GM21390 (cell line): ENCODE results near the gene MARF1.
"Not testable (repeated sequence)": the region's sequence is repeated elsewhere in the genome, so short reads cannot be mapped to it uniquely, and the experiment has no call there.

Source experiments
- ATAC-seq: cut with Tn5 transposase; IDR thresholded peaks from one replicate; pipeline ENCODE4 v1.9.1; 2021; ENCODE audit not compliant: unreplicated experiment

Gene MARF1

DNA sequence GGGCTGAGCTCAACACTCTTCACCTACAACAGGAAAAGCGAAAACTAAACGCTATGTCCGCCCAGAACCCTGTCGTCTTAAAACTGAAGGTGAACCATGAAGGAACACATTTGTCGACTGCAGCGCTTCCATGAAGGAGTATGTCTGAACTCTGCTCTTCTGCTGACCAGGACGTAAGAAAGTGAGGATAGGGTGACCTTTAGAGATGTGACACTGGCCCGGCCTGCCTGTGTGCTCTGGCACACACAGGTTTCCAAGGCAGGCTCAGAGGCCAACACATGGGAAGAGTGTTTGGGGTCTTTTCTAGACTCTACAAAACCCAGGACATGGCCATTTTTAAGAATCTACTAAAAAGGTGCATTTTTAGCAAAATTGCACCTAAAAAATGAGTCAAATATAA lies 21.1 kb downstream of the MARF1 start:
- ATAC-seq: no peak

DNA sequence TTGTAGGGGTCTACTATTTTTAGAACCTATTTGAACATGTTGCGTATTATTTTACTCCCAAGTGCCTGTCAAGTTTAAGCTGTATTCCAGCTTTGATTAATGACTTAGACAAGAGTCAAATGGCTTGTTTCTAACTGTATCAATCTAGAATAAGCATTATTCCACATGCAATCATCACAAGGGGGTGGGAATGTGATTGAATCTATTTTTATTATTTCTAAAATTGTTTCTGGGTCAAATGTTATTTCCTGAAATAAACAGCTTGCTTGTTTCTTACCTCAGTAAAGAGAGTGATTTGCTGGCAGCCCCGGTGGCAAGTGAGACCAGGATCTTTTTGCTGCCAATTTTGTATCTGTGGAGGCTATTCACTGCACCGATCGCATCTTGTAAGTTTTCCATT lies 21.5 kb downstream of the MARF1 start:
- ATAC-seq: no peak

DNA sequence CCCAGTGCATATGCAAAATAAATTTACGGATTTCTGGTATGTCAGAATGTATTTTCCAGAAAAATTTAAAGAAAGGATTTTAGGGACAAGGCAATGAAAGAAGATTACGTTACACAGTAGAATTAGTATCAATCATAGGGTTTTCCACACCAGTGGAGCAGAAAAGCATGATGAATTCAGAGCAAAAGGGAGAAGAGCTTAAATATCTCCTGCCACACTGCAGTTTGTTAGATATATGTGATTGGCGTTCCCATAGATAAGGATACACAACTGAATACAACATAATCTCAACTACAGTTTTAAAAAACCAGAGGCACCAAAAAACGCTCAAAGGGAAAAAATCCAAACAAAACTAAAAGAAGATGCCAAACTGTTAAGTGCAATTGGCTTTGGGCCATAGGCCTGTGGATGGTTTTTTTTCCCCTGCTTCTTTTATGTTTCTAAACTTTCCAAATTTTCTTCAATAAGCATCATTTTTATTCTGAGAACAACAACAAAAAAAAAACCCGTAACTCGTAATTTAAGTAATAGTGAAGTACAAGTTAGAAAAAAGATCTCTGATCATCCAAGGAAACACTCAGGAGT lies 22.3 kb downstream of the MARF1 start:
- no peak for ATAC-seq

DNA sequence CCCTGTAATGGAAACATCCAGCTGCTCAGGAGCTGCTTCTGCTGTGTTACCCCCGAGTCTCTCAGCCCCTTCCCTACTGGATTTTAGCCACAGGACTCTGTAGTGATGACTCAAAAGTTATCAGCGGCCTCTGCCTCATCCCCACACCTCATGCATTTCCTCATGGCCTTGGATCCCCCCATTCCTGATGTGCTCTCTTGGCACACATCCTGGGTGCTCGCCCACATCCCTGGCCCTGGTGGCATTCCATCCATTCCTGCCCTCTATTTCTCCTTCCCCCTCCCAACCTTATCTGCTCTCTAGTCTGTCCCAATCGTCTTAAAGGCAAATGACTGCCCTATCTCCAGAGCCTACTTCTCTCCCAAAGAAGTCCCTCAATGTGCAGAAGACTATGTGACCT lies 24.6 kb downstream of the MARF1 start:
- no peak for ATAC-seq

DNA sequence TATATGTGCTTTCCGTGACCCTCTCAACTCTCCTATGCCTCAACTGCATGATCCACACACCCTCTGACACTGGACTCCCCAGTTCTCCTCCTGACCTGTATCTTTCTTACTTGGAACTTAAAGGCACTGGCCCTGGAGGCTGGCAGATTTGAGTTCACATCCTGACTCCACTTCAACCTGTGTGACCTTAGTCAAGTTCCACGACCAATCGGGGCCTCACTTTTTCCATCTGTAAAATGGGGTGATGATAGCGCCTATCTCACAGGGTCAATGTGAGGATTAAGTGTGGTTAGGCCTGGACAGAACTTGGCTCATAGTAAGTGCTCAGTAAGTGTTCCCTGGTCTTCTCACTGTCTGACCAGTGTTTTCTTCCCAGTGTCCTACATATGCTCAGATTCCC lies 25.1 kb downstream of the MARF1 start:
- no peak for ATAC-seq

DNA sequence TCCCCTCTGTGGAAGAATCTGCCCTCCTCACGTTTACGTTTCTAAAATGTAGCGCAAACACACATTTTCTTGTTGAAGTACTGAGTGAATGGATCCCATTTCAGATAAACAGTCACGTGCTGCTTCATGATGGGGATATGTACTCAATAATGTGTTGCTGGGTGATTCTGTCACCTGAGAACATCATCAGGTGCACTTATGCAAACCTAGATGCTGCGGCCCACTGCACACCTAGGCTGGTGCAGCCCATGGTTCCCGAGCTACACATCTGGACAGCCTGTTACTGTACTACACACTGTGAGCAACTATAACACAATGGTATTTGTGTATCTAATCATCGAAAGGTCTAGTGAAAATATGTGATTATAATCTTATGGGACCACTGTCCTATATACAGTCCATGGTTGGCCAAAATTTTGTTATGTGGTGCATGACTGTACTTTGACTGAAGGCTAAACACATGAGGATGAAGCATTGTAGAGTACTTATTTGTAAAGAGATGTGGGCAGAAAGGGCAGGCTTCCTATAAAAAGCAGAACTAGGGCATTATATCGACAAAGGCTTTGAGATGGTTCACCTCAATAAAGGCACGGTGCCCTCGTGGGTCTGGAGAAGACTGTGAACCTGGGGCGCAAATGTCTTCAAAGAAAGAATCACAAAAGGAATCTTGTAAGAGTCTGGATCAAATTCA lies 26.3 kb downstream of the MARF1 start:
- ATAC-seq: no peak

DNA sequence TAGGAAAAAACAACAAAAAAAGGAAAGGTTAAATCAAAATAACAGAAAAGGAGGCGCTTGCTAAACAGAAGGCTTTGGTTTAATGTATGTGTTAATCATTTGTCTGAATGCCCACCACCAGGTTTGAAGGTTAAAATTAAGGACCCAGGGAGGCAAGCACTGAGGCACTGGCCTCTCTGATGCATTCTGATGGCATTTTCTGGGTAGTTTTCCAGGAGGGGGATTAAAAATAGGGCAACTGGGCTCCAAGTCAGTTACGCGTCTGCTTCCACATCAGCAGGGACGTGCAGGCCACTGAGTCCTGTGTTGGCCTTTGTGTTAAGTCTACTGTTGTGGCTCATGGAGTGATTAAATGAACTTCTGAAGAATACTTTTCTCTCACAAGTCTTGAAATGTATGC lies 26.9 kb downstream of the MARF1 start:
- ATAC-seq: no peak

DNA sequence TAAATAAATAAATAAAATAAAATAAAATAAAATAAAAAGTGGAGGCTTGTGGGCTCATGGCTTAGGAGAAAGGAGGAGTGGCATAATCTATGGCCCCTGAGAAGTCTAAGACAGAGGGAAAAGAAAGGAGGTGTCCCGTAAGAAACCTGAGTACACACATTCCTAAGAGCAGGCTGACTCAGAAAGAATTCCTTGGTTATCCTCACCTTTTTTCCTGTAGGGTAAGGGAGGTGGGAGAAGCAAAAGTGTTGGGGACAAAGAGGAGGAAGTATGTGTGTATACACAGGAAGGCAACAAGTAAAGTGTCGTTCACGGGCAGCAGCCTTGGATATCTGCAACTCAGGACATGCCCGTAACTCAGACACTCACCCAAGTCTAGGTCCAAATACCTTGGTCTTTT lies 29.3 kb downstream of the MARF1 start:
- no peak for ATAC-seq

DNA sequence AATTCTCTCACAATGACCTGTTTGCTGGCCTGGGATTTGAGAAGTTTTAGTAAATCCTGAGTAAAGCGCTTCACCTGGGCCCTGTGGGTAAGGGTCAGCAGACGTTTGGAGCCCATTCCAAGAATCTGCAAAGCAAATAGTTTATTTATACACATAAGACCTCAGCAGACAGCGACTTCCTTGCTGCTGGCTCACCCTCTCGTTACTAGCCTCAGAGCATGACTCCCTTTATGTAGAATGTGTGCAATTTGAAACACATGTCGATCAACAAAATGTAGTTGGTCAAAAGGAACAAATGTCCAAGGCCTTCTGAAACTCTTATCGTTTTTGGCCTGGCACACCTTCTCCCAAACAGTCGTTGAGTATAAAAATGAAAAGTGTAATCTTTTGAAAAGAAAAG lies 31.3 kb downstream of the MARF1 start:
- no peak for ATAC-seq

DNA sequence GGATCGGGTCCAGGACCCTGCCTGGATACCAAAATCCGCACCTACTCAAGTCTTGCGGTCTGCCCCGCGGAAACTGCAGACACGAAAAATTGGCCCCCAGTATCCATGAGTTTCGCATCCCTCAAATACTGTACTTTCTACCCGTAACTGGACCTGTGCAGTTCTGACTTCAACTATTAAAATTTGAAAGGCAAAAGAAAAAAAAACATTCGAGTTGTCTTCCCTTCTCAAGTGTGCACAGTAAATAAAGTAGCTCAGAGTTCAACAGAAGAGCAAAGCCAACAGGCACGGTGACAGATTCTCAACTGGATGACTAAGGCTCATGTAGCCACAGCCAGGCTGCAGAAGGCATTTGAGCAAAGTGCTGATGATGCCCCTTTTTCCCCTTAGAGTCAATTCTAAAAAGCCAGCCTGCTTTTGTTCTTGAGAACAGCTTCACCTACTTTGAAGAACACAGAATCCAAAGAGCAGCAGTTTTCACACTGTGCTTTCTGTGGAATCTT lies 32.5 kb downstream of the MARF1 start:
- no peak for ATAC-seq

DNA sequence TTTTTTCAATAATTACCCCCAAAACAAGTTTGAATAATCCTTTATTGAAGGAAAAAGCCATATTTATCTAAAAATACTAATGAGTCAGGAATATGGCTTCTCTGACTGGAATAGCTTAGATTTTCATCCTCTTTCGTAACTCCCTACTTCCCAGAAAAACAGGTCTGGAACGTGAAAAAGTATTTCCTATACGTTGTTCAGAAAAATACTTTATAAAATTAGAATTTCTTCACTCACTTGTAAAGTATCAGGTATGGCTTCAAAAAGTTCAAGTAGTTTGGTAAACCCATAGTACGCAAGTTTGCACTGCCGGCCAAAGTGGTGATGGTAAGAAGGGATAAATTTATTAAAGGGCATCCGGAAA lies 33.7 kb downstream of the MARF1 start:
- no peak for ATAC-seq

DNA sequence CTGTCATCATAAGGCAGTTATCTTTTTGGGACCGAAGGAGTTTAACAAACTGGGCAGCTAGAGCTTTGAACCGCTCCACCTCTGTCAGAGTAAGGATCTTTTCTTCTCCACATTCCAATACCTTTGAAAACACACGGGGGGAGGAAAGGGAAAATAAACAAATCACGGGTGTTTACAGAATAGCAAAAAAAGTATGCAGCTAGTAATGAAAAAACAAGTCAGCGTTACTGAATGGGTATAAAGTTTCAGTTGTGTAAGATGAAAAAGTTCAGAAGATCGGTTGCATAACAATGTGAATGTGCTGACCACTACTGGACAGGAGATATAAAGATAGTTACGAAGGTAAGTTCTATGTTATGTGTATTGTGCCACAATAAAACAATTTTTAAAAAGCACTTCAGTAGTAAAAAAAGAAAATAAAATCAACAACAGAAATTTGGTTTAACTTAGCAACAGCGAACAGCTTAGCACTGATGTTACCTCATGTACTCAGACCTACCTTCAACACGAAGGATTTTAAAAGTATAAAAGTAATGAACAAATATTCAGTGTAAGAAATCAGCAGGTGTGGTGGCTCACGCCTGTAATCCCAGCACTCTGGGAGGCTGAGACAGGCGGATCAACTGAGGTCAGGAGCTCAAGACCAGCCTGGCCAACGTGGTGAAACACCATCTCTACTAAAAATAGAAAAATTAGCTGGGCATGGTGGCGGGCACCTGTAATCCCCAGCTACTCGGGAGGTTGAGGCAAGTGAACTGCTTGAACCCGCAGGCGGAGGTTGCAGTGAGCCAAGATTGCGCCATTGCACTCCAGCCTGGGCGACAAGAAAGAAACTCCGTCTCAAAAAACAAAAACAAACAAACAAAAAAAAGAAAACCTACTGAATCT lies 34.3 kb downstream of the MARF1 start:
- ATAC-seq: no peak

DNA sequence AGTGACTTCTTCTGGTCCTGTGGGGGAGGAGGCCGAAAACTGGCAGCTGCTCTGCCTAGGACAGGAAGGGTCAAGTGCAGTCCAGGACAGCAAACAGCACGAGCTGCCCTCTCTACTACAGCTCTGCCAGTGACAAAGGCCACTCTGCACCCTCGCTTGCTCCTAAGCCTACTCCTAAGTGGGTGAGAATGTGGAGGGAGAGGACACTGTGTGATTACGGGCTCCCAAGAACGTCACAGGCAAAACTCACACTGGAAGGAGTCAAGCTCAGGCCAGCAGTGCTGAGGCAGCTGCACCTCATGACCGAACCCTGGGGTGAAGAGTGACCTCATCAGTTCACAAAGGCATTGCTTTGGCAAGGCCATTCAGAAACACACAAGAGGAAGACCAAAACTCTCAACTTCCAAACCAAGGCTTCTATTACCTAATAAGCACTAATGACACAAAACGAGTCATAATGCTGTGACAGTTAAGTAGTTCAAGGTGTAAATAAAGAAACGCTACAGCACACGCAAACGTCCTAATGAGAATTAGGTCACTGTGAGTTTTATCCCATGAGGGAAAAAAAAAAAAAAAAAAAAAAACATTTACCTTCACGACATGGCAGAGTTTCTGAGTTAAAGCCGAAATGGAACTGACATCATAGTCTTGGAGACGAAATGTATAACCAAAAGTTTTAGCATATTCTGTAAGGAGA lies 35.1 kb downstream of the MARF1 start:
- ATAC-seq: no peak

DNA sequence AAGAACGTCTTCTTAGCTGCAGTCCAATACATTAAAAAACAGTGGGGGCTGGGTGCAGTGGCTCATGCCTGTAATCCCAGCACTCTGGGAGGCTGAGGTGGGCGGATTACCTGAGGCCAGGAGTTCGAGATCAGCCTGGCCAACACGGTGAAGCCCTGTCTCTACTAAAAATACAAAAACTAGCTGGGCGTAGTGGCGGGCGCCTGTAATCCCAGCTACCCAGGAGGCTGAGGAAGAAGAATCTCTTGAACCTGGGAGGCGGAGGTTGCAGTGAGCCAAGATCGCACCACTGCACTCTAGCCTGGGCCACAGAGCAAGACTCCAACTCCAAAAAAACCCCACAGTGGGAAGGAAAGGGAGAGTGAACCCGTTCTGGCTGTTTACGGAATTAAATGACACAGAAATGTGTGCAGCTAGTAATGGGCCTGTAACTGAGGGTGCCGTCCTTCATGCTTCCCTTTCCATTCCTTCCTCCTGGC lies 35.7 kb downstream of the MARF1 start:
- not testable (repeated sequence) for ATAC-seq

DNA sequence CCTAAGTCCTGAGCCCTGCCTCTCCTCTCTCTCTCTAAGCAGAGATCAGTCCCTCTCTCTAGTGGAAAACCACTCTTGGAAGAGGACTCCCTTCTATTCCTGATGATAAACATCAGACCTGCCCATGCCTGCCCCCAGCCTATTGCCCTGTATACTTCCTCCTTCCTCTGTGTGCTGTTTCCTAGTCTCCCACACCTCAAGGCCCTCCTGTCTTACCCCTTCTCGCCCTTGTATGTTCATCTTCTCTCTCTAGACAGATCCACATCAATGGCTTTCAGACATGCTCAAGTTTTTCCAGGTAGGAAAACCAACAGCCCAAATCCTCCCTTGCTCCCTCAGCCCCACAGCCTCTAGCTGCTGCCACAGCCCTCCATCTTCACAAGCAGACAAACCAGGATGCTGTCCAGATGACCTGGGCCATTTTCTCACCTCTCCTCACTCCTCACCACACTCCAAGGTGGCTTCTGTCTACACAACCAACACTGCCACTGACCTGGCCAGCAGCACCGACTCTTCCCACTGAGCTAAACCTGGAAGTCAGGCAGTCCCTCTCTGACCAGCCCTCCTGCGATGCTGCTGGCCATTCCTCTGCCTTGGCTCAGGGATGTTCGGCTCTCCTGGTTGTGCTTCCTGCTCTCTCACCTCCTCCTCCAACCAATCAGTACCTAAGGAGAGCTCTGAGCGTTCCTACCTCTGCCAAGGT lies 36.3 kb downstream of the MARF1 start:
- ATAC-seq: no peak

DNA sequence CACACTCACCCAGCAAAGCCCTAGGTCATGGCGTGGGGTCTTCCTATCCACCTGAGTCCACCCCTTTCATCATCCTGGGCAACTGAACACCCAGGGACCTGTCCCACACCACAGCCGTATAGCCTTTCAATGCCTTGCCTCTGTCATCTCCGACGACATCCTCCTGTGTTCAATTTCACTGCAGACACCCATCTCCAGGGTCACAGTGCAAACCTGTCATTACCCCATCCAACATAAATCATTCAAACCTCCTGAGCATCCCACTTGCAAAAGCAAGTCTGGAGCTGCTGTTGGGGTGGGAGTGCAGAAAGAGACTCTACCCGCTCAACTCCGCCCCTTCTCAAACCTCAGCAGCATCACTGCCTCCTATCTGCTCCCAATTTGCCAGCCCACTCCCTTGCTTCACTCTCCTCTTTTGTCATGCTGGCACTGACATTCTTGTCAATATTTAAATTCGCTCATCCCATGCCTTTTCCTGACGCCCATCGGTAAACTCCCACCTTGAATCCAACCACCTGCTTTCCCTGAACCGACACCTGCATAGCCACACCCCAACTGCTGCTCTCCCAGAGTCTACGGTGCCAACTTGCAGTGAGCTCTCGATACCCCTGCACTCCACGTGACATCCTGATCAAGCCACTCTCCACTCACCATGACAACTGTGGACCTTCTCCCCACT lies 37.0 kb downstream of the MARF1 start:
- no peak for ATAC-seq

DNA sequence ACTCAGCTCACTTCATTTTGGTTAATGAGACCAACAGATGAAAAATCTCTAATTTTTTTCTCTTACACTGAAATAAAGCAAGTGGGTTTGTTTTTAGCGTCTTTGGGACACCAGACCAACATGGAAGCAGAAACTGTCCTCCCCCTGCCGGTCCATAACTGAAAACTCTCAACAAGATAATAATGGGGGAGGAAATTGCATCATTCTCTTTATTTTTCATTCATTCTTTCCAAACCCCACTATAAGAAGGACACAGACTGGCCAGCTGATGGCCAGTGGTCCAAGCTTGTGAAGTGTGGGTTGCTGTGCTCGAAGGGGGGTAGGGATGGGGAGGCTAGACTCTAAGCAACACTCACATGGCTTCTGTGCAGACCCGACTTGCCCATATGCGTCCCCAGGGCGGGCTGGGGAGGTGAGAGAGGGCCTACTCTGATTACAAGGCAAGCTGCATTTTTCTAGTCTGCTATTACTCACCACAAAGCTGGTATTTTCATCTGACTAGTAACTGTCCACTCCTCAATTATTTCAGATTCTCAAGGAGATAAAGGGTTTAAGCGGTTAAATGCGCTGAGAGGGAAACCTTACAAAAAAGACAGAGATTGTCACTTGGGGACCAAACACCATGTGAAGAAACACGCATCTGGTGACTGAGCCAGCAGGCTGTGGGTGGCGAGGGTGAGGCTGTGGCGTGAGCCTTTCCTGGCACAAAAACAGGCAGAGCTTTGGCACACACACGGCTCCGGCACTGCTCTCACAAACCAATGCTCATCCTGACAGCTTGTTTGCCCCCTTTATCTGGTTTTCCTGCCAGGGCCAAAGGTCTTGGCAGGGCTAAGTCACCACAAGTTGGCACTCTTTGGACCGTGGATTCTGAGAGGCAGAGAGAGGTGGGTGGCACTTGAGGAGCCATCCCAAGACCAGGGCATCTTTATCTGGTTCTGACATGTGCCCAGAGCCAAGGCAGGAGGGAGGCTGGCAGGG lies 38.2 kb downstream of the MARF1 start:
- no peak for ATAC-seq

DNA sequence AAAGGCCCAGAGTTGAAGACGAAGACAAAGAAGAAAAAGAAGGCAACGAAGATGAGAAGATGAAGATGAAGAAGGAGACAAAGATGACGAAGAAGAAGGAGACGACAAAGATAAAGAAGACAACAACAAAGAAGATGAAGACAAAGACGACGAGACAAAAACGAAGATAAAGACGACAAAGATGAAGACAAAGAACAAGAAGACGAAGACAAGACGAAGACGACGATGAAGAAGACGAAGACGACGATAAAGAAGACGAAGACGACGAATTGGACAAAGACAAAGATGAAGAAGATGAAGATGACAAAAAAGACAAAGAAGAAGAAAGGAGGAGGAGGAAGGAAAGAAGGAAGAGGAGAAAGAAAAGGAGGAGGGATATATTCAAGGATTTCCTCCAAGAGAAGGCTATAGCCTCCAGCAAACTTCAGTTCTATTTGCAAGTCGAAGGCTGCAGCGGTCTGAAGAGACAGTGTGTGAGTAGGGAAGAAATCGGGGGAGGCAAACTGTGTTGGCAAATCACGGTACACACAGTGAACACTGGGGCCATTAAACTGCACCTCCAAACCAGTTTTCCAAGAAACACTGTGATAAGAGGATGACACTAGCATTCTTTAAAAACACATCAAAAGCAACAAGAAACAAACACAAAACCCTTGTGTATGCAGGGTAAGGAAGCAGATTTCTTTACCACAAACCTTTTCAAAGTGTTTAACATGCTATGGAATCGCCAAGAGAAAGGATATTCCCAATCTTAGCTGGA lies 40.5 kb downstream of the MARF1 start:
- ATAC-seq: no peak
